HL-60 (cell line): ENCODE results near the gene FARSB.

Experiments used
- GABPA ChIP-seq: IDR thresholded peaks from 2 replicates; pipeline ENCODE4 v1.6.1; 2012; ENCODE audit warnings: low read depth
- POLR2AphosphoS5 ChIP-seq: IDR thresholded peaks from 2 replicates; pipeline ENCODE4 v1.6.1; 2012; ENCODE audit warnings: low read depth
- SPI1 ChIP-seq: IDR thresholded peaks from 2 replicates; pipeline ENCODE4 v1.6.1; 2012; ENCODE audit warnings: low read depth, mild to moderate bottlenecking, borderline replicate concordance
- TF ChIP-seq, protein P1 (sequence below): IDR thresholded peaks from one replicate; pipeline ENCODE4 v1.5.1; 2011; ENCODE audit warnings: low read length, control low read depth, inconsistent platforms; ENCODE audit not compliant: insufficient read depth
- TF ChIP-seq, protein P2 (sequence below): IDR thresholded peaks from 2 replicates; pipeline ENCODE4 v1.6.1; 2012; ENCODE audit warnings: low read depth; ENCODE audit not compliant: insufficient replicate concordance

DNA sequence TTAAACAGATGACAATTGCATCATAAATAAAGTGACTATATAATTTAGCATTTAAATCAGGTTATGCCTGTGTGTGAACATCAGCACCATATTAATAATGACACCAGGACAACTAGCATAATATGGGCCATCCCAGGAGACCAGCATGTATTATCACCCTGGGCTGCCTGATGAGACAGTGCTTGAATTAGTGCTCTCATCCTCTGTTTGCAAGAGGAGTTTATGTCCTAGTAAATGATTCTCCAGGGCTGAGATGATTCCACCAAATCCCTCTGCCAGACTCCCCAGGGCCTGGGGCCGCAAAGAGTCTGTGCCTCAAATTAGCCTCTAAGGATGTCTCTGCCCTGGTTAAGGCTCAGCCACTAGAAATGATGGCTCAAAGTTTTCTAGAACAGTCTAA lies 133.8 kb downstream of the FARSB start:
- TF ChIP-seq, protein P1, sequence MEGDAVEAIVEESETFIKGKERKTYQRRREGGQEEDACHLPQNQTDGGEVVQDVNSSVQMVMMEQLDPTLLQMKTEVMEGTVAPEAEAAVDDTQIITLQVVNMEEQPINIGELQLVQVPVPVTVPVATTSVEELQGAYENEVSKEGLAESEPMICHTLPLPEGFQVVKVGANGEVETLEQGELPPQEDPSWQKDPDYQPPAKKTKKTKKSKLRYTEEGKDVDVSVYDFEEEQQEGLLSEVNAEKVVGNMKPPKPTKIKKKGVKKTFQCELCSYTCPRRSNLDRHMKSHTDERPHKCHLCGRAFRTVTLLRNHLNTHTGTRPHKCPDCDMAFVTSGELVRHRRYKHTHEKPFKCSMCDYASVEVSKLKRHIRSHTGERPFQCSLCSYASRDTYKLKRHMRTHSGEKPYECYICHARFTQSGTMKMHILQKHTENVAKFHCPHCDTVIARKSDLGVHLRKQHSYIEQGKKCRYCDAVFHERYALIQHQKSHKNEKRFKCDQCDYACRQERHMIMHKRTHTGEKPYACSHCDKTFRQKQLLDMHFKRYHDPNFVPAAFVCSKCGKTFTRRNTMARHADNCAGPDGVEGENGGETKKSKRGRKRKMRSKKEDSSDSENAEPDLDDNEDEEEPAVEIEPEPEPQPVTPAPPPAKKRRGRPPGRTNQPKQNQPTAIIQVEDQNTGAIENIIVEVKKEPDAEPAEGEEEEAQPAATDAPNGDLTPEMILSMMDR: no peak
- TF ChIP-seq, protein P2, sequence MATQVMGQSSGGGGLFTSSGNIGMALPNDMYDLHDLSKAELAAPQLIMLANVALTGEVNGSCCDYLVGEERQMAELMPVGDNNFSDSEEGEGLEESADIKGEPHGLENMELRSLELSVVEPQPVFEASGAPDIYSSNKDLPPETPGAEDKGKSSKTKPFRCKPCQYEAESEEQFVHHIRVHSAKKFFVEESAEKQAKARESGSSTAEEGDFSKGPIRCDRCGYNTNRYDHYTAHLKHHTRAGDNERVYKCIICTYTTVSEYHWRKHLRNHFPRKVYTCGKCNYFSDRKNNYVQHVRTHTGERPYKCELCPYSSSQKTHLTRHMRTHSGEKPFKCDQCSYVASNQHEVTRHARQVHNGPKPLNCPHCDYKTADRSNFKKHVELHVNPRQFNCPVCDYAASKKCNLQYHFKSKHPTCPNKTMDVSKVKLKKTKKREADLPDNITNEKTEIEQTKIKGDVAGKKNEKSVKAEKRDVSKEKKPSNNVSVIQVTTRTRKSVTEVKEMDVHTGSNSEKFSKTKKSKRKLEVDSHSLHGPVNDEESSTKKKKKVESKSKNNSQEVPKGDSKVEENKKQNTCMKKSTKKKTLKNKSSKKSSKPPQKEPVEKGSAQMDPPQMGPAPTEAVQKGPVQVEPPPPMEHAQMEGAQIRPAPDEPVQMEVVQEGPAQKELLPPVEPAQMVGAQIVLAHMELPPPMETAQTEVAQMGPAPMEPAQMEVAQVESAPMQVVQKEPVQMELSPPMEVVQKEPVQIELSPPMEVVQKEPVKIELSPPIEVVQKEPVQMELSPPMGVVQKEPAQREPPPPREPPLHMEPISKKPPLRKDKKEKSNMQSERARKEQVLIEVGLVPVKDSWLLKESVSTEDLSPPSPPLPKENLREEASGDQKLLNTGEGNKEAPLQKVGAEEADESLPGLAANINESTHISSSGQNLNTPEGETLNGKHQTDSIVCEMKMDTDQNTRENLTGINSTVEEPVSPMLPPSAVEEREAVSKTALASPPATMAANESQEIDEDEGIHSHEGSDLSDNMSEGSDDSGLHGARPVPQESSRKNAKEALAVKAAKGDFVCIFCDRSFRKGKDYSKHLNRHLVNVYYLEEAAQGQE: no peak
- TF ChIP-seq POLR2AphosphoS5: no peak
- no peak for TF ChIP-seq GABPA
- TF ChIP-seq SPI1: no peak
